ENCODE results near the gene FZR1.

FZR1 gene

DNA sequence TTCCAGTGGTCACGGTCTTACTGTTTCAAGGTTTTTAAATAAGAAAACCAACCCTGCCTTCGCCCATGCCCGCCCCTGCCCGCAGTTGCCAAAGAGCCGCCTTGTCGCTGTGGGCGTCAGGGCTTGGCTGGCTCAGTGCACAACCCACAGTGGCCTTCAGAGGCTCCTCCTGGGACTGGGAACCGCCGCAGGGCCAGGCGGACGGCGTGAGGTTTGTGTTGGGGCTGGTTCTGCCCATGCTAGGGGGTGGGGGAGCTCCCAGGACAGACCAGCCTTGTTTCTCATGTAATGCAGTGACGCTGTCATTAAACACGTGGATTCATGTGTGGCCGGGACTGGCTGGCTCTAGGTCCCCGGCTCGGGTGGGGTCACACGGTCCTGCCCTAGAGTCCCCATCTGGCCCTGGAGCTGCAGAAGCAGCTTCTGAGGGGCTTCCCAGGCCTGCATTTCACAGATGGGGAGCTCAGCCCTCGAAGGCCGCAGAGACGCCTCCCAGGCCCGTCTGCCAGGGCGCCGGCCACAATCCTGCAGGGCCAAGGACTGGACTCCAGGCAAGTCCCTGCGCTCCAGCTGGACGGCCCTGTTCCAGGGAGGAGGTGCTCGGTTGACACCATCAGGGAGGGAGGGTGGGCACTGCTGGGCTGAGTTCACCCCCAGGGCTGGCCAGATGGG is 30.5 kb downstream of the FZR1 start:
- no peak for DNase-seq
- Histone ChIP-seq H3K36me3 (peaks cover 67% of the 10 kb centered on the region), H3K27ac (peak overlapping the region; percentile 16; the same call in 1 of the 2 replicates), H3K27me3 (ENCODE audit: insufficient read depth, low read depth, severe bottlenecking) (no peaks in the 10 kb centered on the region), H3K4me3 (ENCODE audit: low read depth, low read length) (no peak overlapping the region), H3K9me3 (ENCODE audit: severe bottlenecking) (no peaks in the 10 kb centered on the region)
- TF ChIP-seq, protein P1, sequence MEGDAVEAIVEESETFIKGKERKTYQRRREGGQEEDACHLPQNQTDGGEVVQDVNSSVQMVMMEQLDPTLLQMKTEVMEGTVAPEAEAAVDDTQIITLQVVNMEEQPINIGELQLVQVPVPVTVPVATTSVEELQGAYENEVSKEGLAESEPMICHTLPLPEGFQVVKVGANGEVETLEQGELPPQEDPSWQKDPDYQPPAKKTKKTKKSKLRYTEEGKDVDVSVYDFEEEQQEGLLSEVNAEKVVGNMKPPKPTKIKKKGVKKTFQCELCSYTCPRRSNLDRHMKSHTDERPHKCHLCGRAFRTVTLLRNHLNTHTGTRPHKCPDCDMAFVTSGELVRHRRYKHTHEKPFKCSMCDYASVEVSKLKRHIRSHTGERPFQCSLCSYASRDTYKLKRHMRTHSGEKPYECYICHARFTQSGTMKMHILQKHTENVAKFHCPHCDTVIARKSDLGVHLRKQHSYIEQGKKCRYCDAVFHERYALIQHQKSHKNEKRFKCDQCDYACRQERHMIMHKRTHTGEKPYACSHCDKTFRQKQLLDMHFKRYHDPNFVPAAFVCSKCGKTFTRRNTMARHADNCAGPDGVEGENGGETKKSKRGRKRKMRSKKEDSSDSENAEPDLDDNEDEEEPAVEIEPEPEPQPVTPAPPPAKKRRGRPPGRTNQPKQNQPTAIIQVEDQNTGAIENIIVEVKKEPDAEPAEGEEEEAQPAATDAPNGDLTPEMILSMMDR (IDR thresholded peaks at IDR 0.05; ENCODE audit: low read depth, low read length): no peak

DNA sequence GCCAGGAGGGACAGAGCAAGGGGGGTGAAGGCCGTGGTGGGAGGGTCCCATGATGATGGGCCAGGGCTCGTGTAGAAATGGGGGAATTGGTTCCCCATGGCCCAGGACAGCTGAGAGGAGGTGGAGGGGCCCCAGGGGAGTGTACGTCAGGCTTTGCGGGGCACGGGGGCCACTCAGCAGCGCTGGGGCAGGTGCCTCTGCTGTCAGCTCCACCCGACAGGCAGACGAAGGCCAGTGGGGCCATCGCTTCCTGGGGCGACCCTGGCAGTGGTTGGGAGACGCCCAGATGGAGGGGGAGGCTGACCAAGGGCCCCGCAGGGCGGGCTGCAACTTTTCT is 31.0 kb downstream of the FZR1 start:
- Histone ChIP-seq H3K9me3 (ENCODE audit: severe bottlenecking) (no peaks in the 10 kb centered on the region), H3K27ac (no peak overlapping the region), H3K27me3 (ENCODE audit: insufficient read depth, low read depth, severe bottlenecking) (no peaks in the 10 kb centered on the region), H3K4me3 (ENCODE audit: low read depth, low read length) (no peak overlapping the region), H3K36me3 (peaks cover 62% of the 10 kb centered on the region)
- TF ChIP-seq, protein P1 (IDR thresholded peaks at IDR 0.05; ENCODE audit: low read depth, low read length): no peak
- DNase-seq: no peak

DNA sequence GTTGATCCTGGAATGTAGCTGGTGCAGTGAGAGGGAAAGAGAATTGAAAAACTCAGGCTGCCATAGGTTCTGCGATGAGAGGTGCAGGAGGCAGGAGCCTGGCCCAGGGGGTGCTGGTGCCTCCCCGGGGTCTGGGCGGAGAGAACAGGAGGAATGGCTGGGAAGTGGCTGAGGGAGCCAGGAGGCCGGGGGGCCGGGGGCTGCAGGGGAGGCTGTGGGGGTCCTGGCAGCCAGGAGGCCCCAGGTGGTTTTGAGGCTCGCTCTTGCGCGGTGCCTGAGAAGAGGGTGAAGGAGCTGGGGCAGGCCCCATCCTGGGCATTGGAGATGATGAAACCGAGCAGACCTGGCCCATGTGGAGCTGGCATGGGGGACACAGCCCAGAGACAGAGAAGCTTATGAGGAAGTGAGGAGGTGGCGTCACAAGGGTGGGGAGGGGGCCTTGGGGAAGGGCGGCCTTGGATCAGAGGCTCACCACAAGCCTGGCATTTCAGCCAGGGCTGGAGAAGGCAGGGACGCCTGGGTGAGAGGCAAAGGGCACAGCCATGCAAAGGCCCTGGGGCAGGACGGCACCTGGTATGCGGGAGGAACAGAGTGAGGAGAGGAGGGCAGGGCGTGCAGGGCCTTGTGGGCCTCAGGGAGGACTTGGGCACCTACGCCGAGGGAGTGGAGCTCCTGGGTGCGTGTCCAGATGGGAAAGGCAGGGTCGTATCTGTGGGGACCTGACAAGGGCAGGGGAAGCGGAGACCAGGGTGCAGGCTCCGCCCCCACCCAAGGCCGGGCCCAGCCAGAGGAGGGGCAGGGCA is 31.5 kb downstream of the FZR1 start:
- Histone ChIP-seq H3K36me3 (peaks cover 57% of the 10 kb centered on the region), H3K27ac (no peak overlapping the region), H3K9me3 (ENCODE audit: severe bottlenecking) (no peaks in the 10 kb centered on the region), H3K27me3 (ENCODE audit: insufficient read depth, low read depth, severe bottlenecking) (no peaks in the 10 kb centered on the region), H3K4me3 (ENCODE audit: low read depth, low read length) (no peak overlapping the region)
- TF ChIP-seq, protein P1 (IDR thresholded peaks at IDR 0.05; ENCODE audit: low read depth, low read length): no peak
- DNase-seq: no peak

DNA sequence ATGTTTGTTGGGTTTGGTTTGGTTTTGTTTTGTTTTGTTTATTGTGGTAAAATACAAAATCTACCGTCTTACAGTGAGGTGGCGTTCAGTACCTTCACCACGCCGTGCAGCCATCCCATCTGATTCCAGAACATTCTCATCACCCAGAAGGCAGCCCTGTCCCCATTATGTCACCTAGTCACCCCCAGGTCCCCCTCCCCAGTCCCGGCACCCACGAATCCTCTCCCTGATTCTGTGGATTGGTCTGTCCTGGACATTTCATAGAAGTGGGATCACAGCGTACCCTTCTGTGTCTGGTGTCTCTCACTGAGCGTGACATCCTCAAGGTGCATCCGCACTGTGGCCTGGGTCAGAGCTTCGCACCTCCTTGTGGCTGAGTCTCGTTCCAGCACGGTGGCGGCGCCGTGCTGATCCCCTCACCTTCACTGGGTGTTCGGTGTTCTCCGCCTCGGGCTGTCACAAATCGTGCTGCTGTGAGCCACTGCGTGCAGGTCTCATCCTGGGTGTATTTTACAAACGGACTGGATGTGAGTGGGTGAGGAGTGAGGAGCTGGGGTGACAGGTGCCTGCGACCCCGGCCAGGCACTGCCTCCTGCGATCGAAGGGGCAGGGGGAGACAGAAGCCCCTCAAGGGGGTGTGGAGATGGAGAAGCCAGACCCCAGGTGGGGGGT is 32.3 kb downstream of the FZR1 start:
- no peak overlapping the region for H3K4me3 ChIP-seq (ENCODE audit: low read depth, low read length)
- no peak overlapping the region for H3K27ac ChIP-seq
- no peak for DNase-seq
- H3K36me3 ChIP-seq: peaks cover 49% of the 10 kb centered on the region
- no peaks in the 10 kb centered on the region for H3K9me3 ChIP-seq (ENCODE audit: severe bottlenecking)
- TF ChIP-seq, protein P1 (IDR thresholded peaks at IDR 0.05; ENCODE audit: low read depth, low read length): no peak
- no peaks in the 10 kb centered on the region for H3K27me3 ChIP-seq (ENCODE audit: insufficient read depth, low read depth, severe bottlenecking)

DNA sequence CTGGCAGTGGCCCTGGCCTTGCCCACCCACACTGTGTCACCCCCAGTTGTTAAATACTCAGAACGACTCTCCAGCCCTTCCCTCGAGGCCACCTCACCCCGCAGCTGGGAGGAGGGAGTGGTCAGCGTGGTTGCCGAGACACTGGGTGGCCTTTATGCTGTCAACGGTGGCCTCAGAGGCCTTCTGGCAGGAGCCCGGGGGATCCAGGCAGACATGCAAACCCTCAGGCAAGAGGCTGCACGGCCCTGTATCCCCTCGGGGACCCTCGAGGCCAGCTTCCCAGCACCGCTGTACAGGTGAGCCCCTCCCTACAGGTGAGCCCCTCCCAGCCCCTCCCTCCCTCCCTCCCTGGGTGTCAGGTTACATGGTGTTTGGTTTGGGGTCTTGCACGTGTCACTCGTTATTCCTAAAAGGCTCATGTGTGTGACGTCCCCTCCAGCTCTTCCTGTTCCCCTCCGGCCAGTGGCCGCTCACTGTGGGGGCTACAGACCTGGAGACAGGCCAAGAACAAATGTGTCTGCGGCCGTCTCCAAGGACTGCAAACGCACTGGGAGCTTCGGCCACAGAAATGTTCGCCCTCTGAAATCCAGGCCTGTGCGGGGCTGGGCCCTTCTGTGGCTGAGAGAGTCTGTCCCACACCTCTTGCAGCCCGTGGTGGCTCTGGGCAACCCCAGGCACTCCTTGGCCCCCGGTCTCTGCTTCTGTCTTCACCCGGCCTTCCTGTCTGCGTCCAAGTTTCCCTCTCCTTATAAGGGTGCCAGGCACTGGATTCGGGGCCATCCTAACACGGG is 33.0 kb downstream of the FZR1 start, which contains the start of gene TEKTIP1:
TSS of gene TEKTIP1 (plus strand) at position 210 of the 791 bp plus-strand sequence. CDS start at position 214, 4 bp downstream.
- Histone ChIP-seq H3K27me3 (ENCODE audit: insufficient read depth, low read depth, severe bottlenecking) (no peaks in the 10 kb centered on the region), H3K27ac (no peak within 1 kb of the TSS), H3K9me3 (ENCODE audit: severe bottlenecking) (no peaks in the 10 kb centered on the region), H3K4me3 (ENCODE audit: low read depth, low read length) (no peak within 1 kb of the TSS), H3K36me3 (peaks cover 44% of the 10 kb centered on the region)
- no peak for DNase-seq
- TF ChIP-seq, protein P1 (IDR thresholded peaks at IDR 0.05; ENCODE audit: low read depth, low read length): no peak

All from WERI-Rb-1 (cell line).